GM10248 (cell line): Measurements from ENCODE around the gene TAF8.

ENCODE experiments used
- CTCF ChIA-PET: fragments of 300-600 bp; sonication (Branson Sonifier 250); formaldehyde crosslinking; extraction: SDS; loops from one replicate; lab custom pipeline; 2021; ENCODE audit warnings: antibody characterized with exemption; lab: Yijun Ruan, JAX
- POLR2A ChIA-PET: fragments of 350-650 bp; sonication (Branson Sonifier 250); formaldehyde crosslinking; extraction: SDS; loops from one replicate; lab custom pipeline; 2020; ENCODE audit warnings: antibody characterized with exemption; lab: Yijun Ruan, JAX
- DNase-seq: peaks from one replicate; pipeline ENCODE4 v3.0.0; 2012; ENCODE audit errors: extremely low spot score
- TF ChIP-seq, protein P1 (sequence below): IDR thresholded peaks from 2 replicates; pipeline ENCODE4 v1.5.1; 2012; ENCODE audit warnings: mild to moderate bottlenecking, low read depth; ENCODE audit errors: extremely low read depth, missing control alignments, control extremely low read depth

TAF8 gene

DNA sequence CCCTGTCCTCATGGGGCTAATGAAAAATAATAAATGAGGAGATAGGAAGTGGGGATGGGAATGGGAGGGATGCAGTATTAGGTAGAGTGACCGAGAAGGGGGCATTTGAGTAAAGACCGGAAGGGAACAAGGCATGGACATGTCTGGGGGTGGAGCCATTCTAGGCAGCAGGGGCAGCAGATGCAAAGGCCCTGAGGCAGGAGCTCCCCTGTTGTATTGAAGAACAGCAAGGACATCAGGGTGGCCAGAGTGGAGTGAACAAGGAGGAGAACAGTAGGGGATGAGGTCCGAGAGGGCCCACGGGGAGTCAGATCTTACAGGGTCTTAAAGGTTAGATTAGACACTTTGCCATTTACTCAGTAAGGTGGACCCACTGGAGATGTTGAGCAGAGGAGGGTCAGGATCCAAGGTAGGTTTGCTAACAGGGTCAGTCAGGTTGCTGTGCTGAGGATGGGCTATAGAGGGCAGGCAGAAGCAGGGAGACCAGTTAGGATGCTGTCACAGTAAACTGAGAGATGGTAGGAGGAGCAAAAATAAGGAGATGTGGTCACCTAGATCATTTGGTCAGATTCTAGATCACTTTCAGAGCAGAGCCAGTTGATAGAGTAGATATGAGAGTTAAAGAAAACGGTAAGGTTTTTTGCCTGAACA is 18.7 kb downstream of the TAF8 start:
- DNase-seq, result no peak
- POLR2A ChIA-PET, result no interaction called here
- CTCF ChIA-PET, result no interaction called here
- TF ChIP-seq, protein P1, sequence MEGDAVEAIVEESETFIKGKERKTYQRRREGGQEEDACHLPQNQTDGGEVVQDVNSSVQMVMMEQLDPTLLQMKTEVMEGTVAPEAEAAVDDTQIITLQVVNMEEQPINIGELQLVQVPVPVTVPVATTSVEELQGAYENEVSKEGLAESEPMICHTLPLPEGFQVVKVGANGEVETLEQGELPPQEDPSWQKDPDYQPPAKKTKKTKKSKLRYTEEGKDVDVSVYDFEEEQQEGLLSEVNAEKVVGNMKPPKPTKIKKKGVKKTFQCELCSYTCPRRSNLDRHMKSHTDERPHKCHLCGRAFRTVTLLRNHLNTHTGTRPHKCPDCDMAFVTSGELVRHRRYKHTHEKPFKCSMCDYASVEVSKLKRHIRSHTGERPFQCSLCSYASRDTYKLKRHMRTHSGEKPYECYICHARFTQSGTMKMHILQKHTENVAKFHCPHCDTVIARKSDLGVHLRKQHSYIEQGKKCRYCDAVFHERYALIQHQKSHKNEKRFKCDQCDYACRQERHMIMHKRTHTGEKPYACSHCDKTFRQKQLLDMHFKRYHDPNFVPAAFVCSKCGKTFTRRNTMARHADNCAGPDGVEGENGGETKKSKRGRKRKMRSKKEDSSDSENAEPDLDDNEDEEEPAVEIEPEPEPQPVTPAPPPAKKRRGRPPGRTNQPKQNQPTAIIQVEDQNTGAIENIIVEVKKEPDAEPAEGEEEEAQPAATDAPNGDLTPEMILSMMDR, result no peak

DNA sequence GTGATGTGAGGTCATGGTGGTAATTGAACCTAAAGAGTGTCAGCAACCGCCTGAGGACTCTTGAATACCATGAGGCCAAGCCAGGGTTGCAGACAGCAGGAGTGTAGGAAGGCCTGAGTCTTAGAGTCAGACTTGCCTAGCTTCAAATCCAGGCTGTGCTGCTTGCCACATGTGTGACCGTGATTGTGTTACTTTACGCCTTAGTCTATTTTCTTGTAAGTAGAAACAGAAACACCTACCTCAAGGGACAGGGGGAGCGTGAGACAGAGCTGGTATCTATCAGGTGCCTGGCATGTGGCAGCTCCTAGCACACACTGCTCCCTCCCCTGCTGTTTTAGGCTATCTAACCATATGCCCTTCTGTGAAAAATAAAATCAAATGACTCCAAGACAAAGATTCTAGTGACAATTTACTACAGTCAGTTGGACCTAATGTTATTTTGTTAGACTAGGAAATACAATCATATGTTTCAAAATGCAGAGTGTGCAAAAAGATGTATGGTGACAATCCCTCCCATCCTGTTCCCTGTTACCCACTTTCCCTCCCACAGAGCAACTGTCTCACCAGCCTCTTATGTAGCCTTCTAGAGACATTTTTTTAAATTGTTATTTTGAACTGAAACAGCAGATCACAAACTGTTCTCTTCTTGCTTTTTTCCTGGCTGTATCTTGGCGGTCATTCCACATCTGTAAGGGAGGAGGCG is 21.7 kb downstream of the TAF8 start:
- DNase-seq, result no peak
- ChIA-PET CTCF (interaction anchor here (0.8 to 1.5 kb wide), 2 partner anchors 23 to 123 kb away, joined by 3 to 5 read pairs; partner anchors contain the start of gene GUCA1B), POLR2A (no interaction called here)
- TF ChIP-seq, protein P1, result no peak

DNA sequence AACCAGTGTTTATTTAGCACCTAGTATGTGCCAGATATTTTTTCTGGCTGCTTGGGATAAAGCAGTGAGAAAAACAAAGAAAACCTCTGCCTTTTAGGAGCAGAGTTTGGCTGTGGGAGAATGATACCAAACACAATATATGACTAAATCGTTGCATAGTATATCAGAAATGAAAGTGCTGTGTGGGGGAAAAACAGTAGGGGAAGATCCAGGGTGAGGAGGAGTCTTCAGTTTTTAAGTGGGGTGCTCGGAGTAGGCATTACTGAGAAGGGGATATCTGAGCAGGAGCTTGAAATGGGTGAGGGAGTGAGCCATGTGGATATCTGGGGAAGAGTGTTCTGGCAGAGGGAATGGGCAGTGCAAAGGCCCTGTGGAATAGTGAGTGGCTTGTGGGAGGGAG is 23.0 kb downstream of the TAF8 start:
- ChIA-PET POLR2A (no interaction called here), CTCF (interaction anchor here (0.9 to 1.6 kb wide), 8 partner anchors 12 to 474 kb away, joined by 3 to 5 read pairs (median 3); partner anchors contain the start of genes GUCA1B and TAF8)
- TF ChIP-seq, protein P1, result no peak

DNA sequence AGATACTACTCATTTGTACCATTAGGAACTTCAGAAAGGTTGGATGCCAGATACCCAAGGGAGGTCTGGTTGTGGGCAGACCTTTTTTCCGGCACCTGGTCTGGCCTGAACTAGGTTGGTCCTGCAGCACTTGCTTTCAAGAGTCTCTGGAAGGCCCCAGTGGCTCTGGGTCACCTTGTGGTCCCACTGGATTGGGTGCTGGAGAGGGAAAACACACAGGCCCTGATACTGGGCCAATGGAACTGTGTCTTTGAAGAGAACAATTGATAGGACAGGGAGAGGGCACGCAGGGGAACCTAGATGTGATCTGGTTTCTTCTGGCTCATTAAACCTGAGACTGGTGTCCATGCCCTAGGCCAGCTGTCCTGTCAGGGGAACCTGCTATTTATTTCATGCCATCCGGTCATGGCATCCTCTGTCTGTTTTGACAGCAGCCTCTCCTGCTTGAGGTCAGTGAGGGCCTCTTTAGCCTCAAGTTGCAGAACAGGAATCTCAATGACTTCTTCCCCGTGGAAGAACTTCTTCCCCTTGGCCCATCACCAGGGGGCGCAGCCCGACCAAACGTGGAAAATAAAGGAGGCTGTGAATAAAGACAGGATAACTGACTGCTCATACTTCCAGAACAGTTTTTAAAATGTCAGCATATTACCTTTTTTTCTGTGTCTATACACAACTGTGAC is 25.0 kb downstream of the TAF8 start:
- DNase-seq, result peak; percentile 59
- ChIA-PET POLR2A (no interaction called here), CTCF (interaction anchor here (0.9 to 3.4 kb wide), 5 partner anchors 29 to 193 kb away, joined by 3 to 12 read pairs (median 3); no protein-coding TSS in a partner anchor)
- TF ChIP-seq, protein P1, result peak; percentile 82

More for the DNA sequence above, 23.0 kb downstream of the TAF8 start:
- no peak for DNase-seq

DNA sequence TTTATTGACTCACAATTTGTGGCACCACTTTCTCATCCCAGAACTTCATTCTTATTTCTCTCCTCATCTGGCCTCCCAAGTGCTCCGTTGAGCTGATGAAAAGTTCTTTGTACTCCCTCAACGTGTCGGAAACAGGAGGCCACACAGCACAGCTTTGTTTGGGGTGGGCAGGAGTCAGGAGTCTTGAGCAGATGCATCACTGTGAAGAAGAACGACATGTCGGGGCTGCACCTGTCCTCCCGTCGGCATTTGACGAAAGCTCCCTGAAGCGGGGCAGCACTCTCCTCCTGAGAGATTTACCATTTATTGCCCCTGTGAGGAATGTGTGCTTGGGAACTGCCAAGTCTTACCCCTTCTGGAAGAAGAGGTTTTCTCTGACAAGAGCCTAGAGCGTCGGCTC is 28.1 kb downstream of the TAF8 start:
- TF ChIP-seq, protein P1, result no peak
- POLR2A ChIA-PET, result interaction anchor here (0.5 kb wide), 1 partner anchor 32 kb away, joined by 3 read pairs; no protein-coding TSS in a partner anchor
- CTCF ChIA-PET, result interaction anchor here (1.9 to 3.4 kb wide), 2 partner anchors 26 to 136 kb away, joined by 4 to 12 read pairs; no protein-coding TSS in a partner anchor
- no peak for DNase-seq

DNA sequence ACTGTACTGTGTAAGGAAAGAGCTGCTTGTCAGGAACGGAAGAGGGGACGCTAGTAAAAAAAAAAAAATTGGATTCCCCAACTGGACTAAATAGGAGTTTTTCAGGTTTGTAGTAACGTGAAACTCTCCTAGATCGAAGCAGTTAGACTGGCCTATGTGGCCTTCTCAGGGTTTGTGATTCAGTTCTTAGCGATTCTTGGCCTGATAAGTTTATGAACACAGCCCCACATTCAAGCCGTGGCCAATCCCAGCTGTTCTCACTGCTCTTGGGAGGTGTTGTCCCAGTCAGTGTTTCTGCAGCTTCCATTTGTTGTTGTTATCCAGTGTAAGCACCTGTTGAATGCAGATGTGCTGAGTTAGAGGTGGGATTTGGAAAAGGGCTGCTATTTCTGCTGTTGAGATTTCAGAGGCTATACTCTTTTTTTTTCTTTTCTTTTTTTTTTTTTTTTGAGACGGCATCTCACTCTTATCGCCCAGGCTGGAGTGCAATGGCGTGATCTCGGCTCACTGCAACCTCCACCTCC is 29.7 kb downstream of the TAF8 start:
- no peak for DNase-seq
- ChIA-PET POLR2A (no interaction called here), CTCF (interaction anchor here (1.2 to 1.9 kb wide), 3 partner anchors 11 to 134 kb away, joined by 4 read pairs; no protein-coding TSS in a partner anchor)
- TF ChIP-seq, protein P1, result no peak
